GM12875 (cell line): ENCODE measurements around the gene ZNF609.

ENCODE experiments used
- H3K4me3 ChIP-seq: one replicate; pipeline ENCODE4 v1.5.1; 2011; ENCODE audit warnings: low read depth, low read length, control low read depth
- CTCF ChIP-seq: IDR thresholded peaks from 2 replicates; pipeline ENCODE4 v1.5.1; 2011; ENCODE audit warnings: low read depth, mild to moderate bottlenecking, control low read depth, inconsistent platforms, low read length, moderate library complexity, borderline replicate concordance; ENCODE audit not compliant: insufficient read depth

Gene ZNF609

GRCh38 chr15:64702816-64703631 is 242.6 kb downstream of the ZNF609 start:
- H3K4me3 ChIP-seq: peak overlapping the region; percentile 80
- no peak for TF ChIP-seq CTCF

- TF ChIP-seq CTCF: no peak
- peak overlapping the region; percentile 46 for H3K4me3 ChIP-seq
These were observed 243.2 kb downstream of the ZNF609 start for GRCh38 chr15:64703632-64703959.

- no peak overlapping the region for H3K4me3 ChIP-seq
- no peak for TF ChIP-seq CTCF
These were observed 244.6 kb downstream of the ZNF609 start for GRCh38 chr15:64705006-64705405.

GRCh38 chr15:64706011-64706911 is 245.9 kb downstream of the ZNF609 start:
- H3K4me3 ChIP-seq: no peak overlapping the region
- TF ChIP-seq CTCF: no peak

- H3K4me3 ChIP-seq: no peak overlapping the region
- no peak for TF ChIP-seq CTCF
These were observed 250.5 kb downstream of the ZNF609 start for GRCh38 chr15:64710676-64711428.

GRCh38 chr15:64712353-64712752 is 252.0 kb downstream of the ZNF609 start:
- no peak overlapping the region for H3K4me3 ChIP-seq
- TF ChIP-seq CTCF: no peak
